SU-DHL-6 (cell line): ENCODE results near the gene MCCC2.
"Not testable (repeated sequence)": the region's sequence is repeated elsewhere in the genome, so short reads cannot be mapped to it uniquely, and the experiment has no call there.

Experiments
- H2AFZ ChIP-seq: fragments of 200-600 bp; sonication (generic); 2 replicates; pipeline ENCODE4 v1.6.1; 2014; ENCODE audit warnings: low read depth, mild to moderate bottlenecking, moderate library complexity, mixed read lengths, antibody characterized with exemption, low read length; ENCODE audit not compliant: severe bottlenecking
- H3F3A ChIP-seq: fragments of 200-600 bp; shearing (Covaris generic); 2 replicates; pipeline ENCODE4 v1.6.0; 2016; ENCODE audit warnings: antibody characterized with exemption, mild to moderate bottlenecking; ENCODE audit not compliant: insufficient read depth
- H3K27ac ChIP-seq: fragments of 200-600 bp; sonication (generic); 2 replicates; pipeline ENCODE4 v1.5.1; 2016; ENCODE audit warnings: low read depth, mild to moderate bottlenecking, low read length, moderate library complexity, mixed read lengths
- H3K27me3 ChIP-seq: fragments of 200-600 bp; sonication (generic), shearing (Covaris generic); 2 replicates; pipeline ENCODE4 v1.6.0; 2014; ENCODE audit warnings: mild to moderate bottlenecking, low read length
- H3K36me3 ChIP-seq: fragments of 200-600 bp; sonication (generic); 2 replicates; pipeline ENCODE4 v1.6.1; 2014; ENCODE audit warnings: mild to moderate bottlenecking, low read length, mixed read lengths
- H3K4me2 ChIP-seq: fragments of 300-600, 200-600 bp; shearing (Covaris generic), sonication (generic); 2 replicates; pipeline ENCODE4 v1.6.0; 2014; ENCODE audit warnings: low read length, low read depth, mild to moderate bottlenecking; ENCODE audit not compliant: poor library complexity, severe bottlenecking
- H3K4me3 ChIP-seq: fragments of 200-600 bp; sonication (generic); 2 replicates; pipeline ENCODE4 v1.5.1; 2014; ENCODE audit warnings: antibody characterized with exemption, low read length, mild to moderate bottlenecking, mixed read lengths; ENCODE audit not compliant: insufficient read depth, poor library complexity, severe bottlenecking
- H3K79me2 ChIP-seq: fragments of 200-600 bp; sonication (generic); 2 replicates; pipeline ENCODE4 v1.6.1; 2014; ENCODE audit warnings: mild to moderate bottlenecking, low read length, moderate library complexity; ENCODE audit not compliant: insufficient read depth
- H3K9ac ChIP-seq: fragments of 200-600 bp; sonication (generic); 2 replicates; pipeline ENCODE4 v1.7.0; 2014; ENCODE audit warnings: mild to moderate bottlenecking, low read length
- H3K9me2 ChIP-seq: fragments of 200-600 bp; sonication (generic); replicated peaks from 2 replicates; pipeline ENCODE4 v1.6.1; 2014; ENCODE audit warnings: low read length; ENCODE audit not compliant: insufficient read depth
- H3K9me3 ChIP-seq: fragments of 200-600 bp; sonication (generic); 2 replicates; pipeline ENCODE4 v1.6.1; 2014; ENCODE audit warnings: low read length, mixed read lengths; ENCODE audit not compliant: insufficient read depth
- H4K20me1 ChIP-seq: fragments of 200-600 bp; sonication (generic); 2 replicates; pipeline ENCODE4 v1.6.1; 2014; ENCODE audit warnings: low read depth, mild to moderate bottlenecking, antibody characterized with exemption, low read length, moderate library complexity, mixed read lengths
- CTCF ChIP-seq: fragments of 200-600 bp; sonication (generic); IDR thresholded peaks from one replicate; pipeline ENCODE4 v1.5.1; 2017; ENCODE audit warnings: antibody characterized with exemption, mild to moderate bottlenecking, low read length, moderate library complexity; ENCODE audit not compliant: insufficient read depth, poor library complexity, severe bottlenecking
- EZH2phosphoT487 ChIP-seq: fragments of 200-600 bp; sonication (generic), shearing (Covaris generic); conservative IDR thresholded peaks from 2 replicates; pipeline ENCODE4 v1.6.1; 2018; ENCODE audit warnings: mild to moderate bottlenecking, antibody characterized with exemption, low read length, moderate library complexity, mixed read lengths

MCCC2 gene

GRCh38 chr5:71662381-71662780 lies 75.2 kb downstream of the MCCC2 start:
- Histone ChIP-seq H3K36me3 (no peaks in the 10 kb centered on the region; the same call in 1 of the 2 replicates), H2AFZ (no peak overlapping the region)

GRCh38 chr5:71663191-71663969 lies 76.2 kb downstream of the MCCC2 start:
- H3K27ac ChIP-seq = no peak overlapping the region
- H3K4me3 ChIP-seq = no peak overlapping the region
- no peaks in the 10 kb centered on the region for H3K9me3 ChIP-seq
- TF ChIP-seq CTCF (no peak), EZH2phosphoT487 (no peak)
- H3K79me2 ChIP-seq = no peaks in the 10 kb centered on the region
- no peaks in the 10 kb centered on the region; the same call in 1 of the 2 replicates for H3K36me3 ChIP-seq
- no peaks in the 10 kb centered on the region for H3K9me2 ChIP-seq
- H3K4me2 ChIP-seq = no peak overlapping the region
- H3K27me3 ChIP-seq = no peaks in the 10 kb centered on the region
- H2AFZ ChIP-seq = no peak overlapping the region
- no peak overlapping the region for H3K9ac ChIP-seq
- 0 out of 2 replicates have a peak, but pooled peaks cover 2% of the 10 kb centered on the region for H3F3A ChIP-seq
- no peaks in the 10 kb centered on the region for H4K20me1 ChIP-seq

More at GRCh38 chr5:71662381-71662780, 75.2 kb downstream of the MCCC2 start:
- Histone ChIP-seq H3K9me2 (no peaks in the 10 kb centered on the region), H3K4me3 (no peak overlapping the region), H3K79me2 (no peaks in the 10 kb centered on the region), H3K4me2 (no peak overlapping the region), H3K9me3 (no peaks in the 10 kb centered on the region), H3K9ac (no peak overlapping the region), H3F3A (0 out of 2 replicates have a peak, but pooled peaks cover 4% of the 10 kb centered on the region), H4K20me1 (no peaks in the 10 kb centered on the region), H3K27ac (no peak overlapping the region), H3K27me3 (no peaks in the 10 kb centered on the region)
- TF ChIP-seq EZH2phosphoT487 = no peak
- TF ChIP-seq CTCF = no peak

GRCh38 chr5:71664615-71665014 lies 77.5 kb downstream of the MCCC2 start:
- not testable (repeated sequence) for H3F3A ChIP-seq, H3K4me3 ChIP-seq, H2AFZ ChIP-seq, H3K9me3 ChIP-seq, H3K27me3 ChIP-seq, H3K79me2 ChIP-seq, H3K36me3 ChIP-seq, H3K9ac ChIP-seq, H3K9me2 ChIP-seq, H3K27ac ChIP-seq, H4K20me1 ChIP-seq, H3K4me2 ChIP-seq

- Histone ChIP-seq H3K4me3 (no peak overlapping the region), H3K9me3 (no peaks in the 10 kb centered on the region), H3K36me3 (no peaks in the 10 kb centered on the region), H3K79me2 (no peaks in the 10 kb centered on the region), H3K27me3 (no peaks in the 10 kb centered on the region), H4K20me1 (no peaks in the 10 kb centered on the region), H3K27ac (no peak overlapping the region), H3K9ac (no peak overlapping the region), H3K4me2 (no peak overlapping the region), H2AFZ (no peak overlapping the region), H3F3A (no peaks in the 10 kb centered on the region), H3K9me2 (no peaks in the 10 kb centered on the region)
- TF ChIP-seq CTCF (no peak), EZH2phosphoT487 (no peak)
Measured at GRCh38 chr5:71666321-71666720, 79.2 kb downstream of the MCCC2 start.
